Activated naive CD4-positive, alpha-beta T cell treated with Interleukin-2 at 50 U/mL for 16 hours (primary cell): ENCODE data around the gene PPP1R12B.
"Not testable (repeated sequence)": the region's sequence is repeated elsewhere in the genome, so short reads cannot be mapped to it uniquely, and the experiment has no call there.

Experiments used
- DNase-seq: peaks from one replicate; pipeline ENCODE4 v3.0.0-alpha.2; 2020

Gene PPP1R12B

GRCh38 chr1:202588503-202589189, 240.1 kb downstream of the PPP1R12B start:
- DNase-seq, result no peak

DNA sequence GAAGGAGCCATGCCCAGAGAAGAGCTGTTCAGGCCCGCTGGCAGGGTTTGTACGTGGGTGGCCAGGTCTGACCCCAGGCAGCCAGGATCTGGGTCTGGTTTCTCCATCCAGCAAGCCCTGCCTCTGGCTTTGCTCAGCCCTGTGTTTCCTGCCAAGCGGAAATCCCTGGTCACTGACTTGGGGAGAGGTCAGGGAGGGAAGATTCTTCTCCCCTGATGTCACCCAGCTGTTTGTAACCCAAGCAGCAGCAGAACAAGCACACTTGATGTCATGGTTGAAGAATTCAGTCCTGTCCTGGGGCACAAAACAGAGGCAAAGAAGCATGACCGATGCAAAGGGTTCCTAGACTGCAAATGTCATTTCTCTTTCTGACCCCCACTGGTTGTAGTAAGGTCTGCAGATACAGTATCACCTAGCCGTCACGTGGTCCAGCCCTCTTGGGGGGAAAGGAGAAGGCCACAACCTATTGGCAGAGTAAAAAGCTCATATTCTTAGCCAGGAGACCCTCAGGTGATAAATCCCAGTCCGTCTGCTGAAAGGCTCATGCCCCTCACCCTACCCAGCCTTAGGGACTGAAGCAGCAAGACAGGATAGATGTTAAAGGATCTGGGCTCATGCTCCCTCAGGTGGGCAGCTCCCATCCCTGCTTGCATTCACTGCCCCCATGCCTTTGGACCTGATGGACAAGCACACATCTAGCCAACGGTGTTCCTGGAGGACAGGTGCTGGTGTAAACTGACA, 240.9 kb downstream of the PPP1R12B start:
- DNase-seq, result no peak

- DNase-seq, result no peak
These were observed 241.6 kb downstream of the PPP1R12B start for GRCh38 chr1:202590126-202590525.

GRCh38 chr1:202590975-202591411, 242.5 kb downstream of the PPP1R12B start:
- no peak for DNase-seq

- DNase-seq, result no peak
These were observed 243.0 kb downstream of the PPP1R12B start for GRCh38 chr1:202591515-202591914.

GRCh38 chr1:202592146-202592545, 243.6 kb downstream of the PPP1R12B start:
- DNase-seq, result no peak

DNA sequence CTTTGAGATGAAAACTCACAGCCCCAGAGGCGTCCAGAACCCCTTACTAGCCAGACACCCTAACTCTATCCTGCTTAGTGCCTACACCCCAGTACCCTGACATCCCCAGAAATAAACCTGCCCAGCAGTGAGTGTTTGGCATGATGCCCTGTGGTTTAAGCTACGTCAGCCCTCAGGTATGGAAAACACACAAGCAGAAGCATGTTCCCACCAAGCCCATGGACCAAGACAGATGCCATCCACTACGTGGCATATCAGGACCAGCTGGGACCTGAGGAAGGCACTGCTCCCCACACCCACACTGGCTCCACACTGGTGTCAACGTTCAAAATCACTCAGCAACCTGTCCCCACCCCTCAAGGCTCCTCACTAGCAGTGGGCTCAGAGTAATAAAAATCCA, 245.3 kb downstream of the PPP1R12B start:
- DNase-seq, result no peak

DNA sequence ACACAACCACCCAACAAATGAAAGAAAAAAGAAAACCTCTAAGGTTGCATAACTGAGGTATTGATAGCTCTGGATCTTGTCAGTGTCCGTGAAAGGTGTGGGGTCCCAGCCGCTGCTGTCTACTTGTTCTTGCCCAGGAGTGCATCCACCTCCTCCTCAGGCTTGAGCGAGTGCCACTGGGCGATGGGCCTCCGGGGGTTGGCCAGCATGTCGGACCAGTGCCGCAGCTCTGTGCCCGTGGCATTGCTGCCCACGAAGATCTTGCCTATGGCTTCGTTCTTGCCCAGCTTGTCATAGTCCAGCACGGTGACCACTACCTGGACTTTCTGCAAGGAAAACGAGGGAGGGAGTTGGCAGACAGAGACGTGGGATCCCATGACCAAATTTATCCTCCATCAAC, 248.1 kb downstream of the PPP1R12B start:
- no peak for DNase-seq

DNA sequence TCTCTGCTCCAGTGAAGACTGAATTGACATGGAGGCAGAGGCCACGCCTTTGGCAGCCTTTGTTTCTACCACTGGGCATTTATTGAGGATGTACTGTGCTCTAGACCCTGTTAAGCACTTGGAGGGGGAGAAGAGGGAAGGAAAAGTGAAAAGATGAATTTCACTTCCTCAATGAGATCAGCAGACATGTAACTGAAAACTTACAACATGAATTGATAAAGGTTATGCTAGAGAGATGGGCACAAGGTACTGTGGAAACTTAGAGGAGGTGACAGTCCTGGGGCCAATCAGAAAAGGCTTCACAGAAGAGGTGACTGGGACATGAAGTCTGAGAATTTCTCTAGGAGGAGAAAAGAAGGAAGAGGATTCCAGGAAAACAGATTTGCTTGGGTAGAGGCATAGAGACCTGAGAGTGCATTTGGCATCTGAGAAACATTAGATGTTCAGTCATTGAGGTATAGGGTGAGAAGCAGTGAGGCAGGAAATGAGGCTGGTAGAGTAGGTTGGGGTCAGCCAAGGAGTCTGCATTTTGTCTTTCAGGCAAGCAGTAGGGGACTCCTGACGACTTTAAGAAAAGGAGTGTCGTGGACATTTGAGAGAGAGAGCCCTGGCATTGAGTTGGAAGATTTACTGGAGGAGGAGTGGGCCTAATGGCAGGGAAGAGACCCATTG, 248.7 kb downstream of the PPP1R12B start:
- no peak for DNase-seq

- DNase-seq, result peak; percentile 18
These were observed 251.4 kb downstream of the PPP1R12B start for GRCh38 chr1:202599669-202600431.

DNA sequence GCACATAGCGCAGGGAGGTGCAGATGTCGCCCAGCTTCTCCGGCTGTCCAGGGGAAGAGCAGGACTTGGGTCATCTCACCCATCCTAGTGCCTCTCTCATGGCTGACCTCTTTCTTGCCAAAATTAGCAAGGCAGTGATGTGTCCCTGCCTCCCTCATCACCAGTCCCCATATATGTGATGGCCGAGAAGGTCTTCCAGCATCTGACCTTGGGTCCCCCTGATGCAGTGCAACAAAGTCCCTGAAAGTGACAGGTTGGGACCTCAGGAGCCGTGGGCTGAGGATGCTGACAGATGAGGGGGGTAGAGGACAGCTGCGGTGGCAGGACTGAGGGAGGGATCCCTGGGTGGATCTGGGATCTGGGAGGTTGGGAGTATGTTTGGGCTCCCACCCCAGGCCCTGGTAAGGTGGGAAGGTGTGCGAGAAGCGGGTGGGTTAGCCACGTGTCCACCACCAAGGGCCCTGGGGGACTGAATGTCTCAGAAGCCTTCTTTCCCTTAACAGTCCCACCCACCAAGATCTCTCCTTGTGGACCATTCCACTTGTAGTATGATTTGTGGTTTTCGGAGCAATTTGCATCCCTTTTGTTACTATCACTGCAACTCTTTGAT, 252.0 kb downstream of the PPP1R12B start:
- no peak for DNase-seq

- no peak for DNase-seq
These were observed 254.9 kb downstream of the PPP1R12B start for GRCh38 chr1:202603435-202603834.

- no peak for DNase-seq
These were observed 257.0 kb downstream of the PPP1R12B start for GRCh38 chr1:202605515-202605914.

- DNase-seq, result not testable (repeated sequence)
These were observed 263.5 kb downstream of the PPP1R12B start for GRCh38 chr1:202612036-202612435.

- DNase-seq, result no peak
These were observed 265.1 kb downstream of the PPP1R12B start for GRCh38 chr1:202613571-202613970.

DNA sequence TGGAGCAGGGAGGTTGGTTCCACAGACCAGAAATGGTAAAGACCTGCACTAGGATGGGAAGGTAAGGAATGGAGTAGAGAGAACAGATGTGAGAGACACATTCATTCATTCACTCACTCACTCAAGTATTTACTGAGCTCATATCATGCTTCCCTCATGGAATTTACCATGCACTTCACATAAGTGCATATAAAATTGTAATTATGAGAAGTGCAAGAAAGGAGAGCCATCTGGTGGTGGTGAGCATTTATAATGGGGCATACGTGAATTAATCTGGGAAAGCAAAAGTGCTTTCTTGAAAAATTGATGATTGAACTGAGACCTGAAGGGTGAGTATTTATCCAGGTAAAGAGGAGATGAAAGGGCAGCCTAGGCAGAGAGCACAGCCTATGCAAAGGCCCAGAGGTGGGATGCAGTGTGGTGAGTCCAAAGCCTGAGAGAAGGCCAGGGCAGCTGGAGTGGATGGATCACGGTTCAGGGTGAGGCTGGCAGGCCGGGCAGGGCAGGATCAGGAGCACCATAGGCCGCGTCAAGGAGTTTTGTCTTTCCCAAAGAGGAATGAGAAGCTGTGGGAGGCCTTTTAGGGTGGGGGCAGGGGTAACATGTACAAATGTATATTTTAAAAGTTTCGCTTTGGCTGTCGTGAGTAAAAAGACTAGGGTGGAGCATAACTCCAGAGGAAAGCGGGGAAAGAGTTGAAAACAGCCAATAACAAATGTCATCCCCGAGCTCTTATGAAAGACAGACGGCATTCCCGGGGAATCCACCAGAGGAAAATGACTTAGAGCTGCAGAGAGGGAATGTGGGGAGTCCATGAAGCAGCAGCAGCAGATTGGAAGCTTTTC, 266.1 kb downstream of the PPP1R12B start:
- DNase-seq, result not testable (repeated sequence)

GRCh38 chr1:202615208-202615500, 266.7 kb downstream of the PPP1R12B start:
- DNase-seq, result not testable (repeated sequence)

DNA sequence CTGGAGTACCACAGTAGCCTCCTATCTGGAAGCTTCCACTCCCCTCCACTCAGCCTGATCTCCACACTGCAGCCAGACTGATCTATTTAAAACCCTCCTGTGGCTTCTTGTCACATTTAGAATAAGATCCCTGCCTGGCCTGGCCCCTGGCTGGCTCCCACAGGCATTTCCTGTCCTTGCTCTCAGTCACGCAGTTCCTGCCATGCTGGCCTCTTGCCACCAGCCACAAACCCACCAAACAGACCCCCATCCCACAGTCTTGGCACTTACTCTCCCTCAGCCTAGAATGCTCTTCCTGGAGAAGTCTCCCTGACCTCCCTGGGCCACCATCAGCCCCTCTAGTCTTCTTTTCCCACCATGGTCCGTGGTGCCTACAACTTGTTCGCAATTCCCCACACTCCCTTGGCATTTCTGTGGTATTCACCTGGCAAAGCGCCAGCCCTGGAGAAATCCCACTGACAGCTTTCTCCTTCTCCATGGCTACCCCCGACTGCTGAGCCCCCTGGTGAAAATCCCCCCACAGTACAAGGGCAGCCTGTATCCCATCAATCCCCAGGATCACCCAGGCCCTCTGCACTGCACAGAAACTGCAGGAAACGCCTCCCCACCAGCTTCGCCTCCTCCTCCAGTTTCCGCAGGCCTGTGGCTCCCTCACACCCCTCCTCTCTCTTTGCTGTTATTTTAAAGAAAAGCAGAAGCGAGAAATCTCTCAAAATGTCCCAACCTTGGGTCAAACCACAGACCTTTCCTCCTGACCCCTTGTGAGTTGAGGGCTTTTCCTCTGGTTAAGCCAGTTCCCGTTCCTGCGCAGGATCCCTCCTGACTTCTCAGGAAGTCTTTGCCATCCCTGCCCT, 267.2 kb downstream of the PPP1R12B start:
- no peak for DNase-seq

DNA sequence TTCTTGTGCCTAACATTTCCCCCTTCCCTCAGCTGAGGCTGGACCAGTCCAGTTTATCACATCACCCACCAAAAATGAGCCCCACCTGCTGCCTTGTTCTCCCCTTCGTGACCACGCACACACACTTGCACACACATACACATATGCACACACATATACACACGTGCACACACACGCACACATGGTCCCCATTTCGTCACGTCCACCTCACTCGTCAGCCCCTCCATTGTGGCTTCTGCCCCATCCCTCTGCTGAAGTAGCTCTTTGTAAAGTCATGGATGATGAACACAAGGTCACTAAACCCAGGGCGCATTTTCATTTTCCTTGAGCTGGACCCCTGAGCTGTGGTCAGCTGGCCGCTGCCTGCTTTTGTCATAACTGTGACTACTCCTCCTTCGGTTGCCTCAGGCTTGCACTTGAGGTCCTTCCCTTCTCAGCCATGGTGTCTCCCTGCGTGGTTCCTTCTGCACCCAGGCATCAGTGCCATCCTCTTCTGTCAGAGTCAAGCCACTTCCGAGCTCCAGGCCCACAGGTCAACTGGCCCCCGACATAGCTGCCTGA, 267.9 kb downstream of the PPP1R12B start:
- no peak for DNase-seq

DNA sequence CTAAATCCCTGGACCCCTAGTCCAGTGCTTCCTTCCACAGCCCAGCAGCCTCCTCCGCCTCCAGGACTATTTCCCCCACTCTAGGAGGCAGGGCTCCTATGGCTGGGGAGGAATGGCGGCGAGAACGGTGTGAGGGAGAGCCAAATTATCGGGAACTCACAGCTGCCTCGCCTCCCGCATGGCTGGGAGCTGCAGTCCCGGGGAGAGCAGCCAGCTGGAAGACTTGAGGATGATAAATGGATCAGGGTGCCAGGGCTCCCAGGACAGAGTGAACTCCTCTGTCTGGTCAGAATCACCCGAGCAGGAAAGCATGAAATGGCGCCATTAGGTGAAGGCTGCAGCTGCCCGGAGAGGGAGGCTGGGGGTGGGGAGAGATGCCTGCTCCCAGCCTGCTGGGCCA, 270.5 kb downstream of the PPP1R12B start:
- not testable (repeated sequence) for DNase-seq

GRCh38 chr1:202619505-202619904, 271.0 kb downstream of the PPP1R12B start:
- DNase-seq, result no peak
